KOPT-K1 (cell line): ENCODE results near the gene CRACR2B.

Source experiments
- H3K27ac ChIP-seq: fragments of 200-600 bp; sonication (generic); 2 replicates; pipeline ENCODE4 v1.5.1; 2016; ENCODE audit warnings: antibody characterized with exemption, mild to moderate bottlenecking, low read depth, low read length; ENCODE audit not compliant: poor library complexity, severe bottlenecking
- H3K36me3 ChIP-seq: fragments of 200-600 bp; sonication (generic); 2 replicates; pipeline ENCODE4 v1.5.1; 2017; ENCODE audit warnings: antibody characterized with exemption, mild to moderate bottlenecking, low read length, moderate library complexity; ENCODE audit not compliant: insufficient read depth
- H3K9me3 ChIP-seq: fragments of 200-600 bp; sonication (generic); 2 replicates; pipeline ENCODE4 v1.5.1; 2017; ENCODE audit warnings: antibody characterized with exemption, low read length, mild to moderate bottlenecking; ENCODE audit not compliant: insufficient read depth, poor library complexity, severe bottlenecking

Gene CRACR2B

GRCh38 chr11:854601-855329, 27.0 kb downstream of the CRACR2B start:
- H3K36me3 ChIP-seq: no peaks in the 10 kb centered on the region
- no peak overlapping the region for H3K27ac ChIP-seq
- H3K9me3 ChIP-seq: no peaks in the 10 kb centered on the region

GRCh38 chr11:855330-855674, 27.6 kb downstream of the CRACR2B start:
- Histone ChIP-seq H3K9me3 (no peaks in the 10 kb centered on the region), H3K36me3 (no peaks in the 10 kb centered on the region), H3K27ac (no peak overlapping the region)

DNA sequence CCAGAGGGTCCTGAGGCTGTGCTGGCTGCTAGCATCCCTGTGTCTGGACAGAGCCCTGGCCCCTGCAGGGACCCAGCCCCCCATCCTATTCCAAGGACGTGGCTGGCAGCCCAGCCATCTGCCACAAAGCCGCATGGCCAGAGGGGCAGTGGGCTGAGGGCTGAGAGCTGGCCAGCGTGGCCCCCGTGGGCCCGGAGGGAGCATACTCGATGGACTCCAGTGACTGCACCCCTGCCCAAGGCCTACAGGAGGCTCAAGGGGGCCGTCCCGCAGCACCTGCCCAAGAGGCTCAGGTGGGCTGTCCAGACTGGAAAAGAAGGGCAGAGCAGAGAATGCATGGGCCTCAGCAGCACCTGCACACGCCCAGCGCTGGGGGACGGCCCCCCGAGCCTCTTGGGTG, 28.1 kb downstream of the CRACR2B start:
- no peaks in the 10 kb centered on the region for H3K9me3 ChIP-seq
- no peak overlapping the region for H3K27ac ChIP-seq
- H3K36me3 ChIP-seq: no peaks in the 10 kb centered on the region

DNA sequence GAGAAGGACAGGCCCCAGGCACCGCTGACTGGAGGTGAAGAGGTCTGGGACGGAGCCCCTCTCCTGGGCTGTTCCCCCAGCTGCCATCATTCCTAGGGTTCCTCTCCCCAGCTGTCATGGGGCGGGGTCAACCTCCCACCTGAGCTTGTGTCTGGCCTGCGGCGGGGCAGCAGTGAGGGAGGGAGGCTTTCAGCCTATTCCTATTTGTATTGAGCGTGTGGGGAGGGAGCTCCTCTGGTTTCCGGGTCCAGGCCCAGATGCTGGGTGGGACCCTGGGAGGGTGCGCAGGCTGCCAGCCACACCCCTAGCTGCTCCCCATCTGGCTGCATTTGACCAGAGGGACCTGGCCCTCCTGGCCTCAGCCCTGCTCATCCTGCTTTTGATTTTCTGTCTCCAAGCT, 28.7 kb downstream of the CRACR2B start:
- no peaks in the 10 kb centered on the region for H3K9me3 ChIP-seq
- H3K27ac ChIP-seq: no peak overlapping the region
- H3K36me3 ChIP-seq: no peaks in the 10 kb centered on the region

GRCh38 chr11:858053-858761, 30.5 kb downstream of the CRACR2B start:
- no peak overlapping the region for H3K27ac ChIP-seq
- H3K36me3 ChIP-seq: no peaks in the 10 kb centered on the region

DNA sequence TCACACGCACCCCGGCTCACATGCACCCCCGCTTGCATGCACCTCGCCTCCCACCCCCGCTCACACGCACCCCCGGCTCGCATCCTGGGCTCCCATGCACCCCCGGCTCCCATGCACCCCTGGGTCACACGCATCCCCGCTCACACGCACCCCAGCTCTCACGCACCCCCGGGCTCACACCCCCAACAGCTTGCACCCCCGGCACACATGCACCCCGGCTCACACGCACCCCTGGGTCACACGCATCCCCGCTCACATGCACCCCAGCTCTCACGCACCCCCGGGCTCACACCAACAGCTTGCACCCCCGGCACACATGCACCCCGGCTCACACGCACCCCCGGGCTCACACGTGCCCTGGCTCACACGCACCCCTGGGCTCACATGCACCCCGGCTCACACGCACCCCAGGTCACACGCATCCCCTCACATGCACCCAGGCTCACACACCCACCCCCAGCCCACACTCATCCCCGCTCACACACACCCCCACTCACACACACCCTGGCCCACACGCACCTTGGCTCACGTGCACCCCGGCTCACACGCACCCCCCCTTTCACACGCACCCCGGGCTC, 31.1 kb downstream of the CRACR2B start:
- no peaks in the 10 kb centered on the region for H3K9me3 ChIP-seq
- no peak overlapping the region for H3K27ac ChIP-seq
- no peaks in the 10 kb centered on the region for H3K36me3 ChIP-seq

More at GRCh38 chr11:858053-858761, 30.5 kb downstream of the CRACR2B start:
- no peaks in the 10 kb centered on the region for H3K9me3 ChIP-seq

DNA sequence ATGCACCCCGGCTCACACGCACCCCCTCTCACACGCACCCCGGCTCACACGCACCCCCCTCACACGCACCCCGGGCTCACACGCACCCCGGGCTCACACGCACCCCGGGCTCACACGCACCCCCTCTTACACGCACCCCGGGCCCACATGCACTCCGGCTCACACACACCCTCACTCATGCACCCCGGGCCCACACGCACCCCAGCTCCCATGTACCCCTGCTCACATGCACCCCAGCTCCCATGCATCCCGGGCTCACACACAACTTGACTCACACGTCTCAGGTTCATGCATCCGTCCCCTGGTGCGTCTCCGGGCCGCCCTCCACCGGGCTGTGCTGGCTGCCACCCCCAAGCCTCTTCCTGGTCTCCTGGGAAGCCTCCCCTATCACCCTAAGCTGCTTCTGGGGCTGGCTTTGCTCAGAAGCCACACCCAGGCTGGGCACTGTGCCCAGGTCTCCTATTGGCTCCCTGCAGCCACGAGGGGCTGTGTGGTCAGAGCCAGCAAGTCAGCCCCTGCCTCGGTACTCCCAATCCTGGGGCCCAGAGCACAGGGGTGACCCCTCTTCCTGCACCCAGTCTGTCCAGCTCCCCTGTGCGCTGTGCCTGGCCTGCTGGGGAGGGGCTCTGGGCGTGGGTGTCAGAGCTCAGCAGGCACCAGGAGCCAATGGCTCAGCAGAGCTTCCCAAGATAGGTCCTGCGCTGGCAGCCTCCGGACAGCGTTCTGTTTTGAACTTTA, 31.8 kb downstream of the CRACR2B start:
- no peak overlapping the region for H3K27ac ChIP-seq

DNA sequence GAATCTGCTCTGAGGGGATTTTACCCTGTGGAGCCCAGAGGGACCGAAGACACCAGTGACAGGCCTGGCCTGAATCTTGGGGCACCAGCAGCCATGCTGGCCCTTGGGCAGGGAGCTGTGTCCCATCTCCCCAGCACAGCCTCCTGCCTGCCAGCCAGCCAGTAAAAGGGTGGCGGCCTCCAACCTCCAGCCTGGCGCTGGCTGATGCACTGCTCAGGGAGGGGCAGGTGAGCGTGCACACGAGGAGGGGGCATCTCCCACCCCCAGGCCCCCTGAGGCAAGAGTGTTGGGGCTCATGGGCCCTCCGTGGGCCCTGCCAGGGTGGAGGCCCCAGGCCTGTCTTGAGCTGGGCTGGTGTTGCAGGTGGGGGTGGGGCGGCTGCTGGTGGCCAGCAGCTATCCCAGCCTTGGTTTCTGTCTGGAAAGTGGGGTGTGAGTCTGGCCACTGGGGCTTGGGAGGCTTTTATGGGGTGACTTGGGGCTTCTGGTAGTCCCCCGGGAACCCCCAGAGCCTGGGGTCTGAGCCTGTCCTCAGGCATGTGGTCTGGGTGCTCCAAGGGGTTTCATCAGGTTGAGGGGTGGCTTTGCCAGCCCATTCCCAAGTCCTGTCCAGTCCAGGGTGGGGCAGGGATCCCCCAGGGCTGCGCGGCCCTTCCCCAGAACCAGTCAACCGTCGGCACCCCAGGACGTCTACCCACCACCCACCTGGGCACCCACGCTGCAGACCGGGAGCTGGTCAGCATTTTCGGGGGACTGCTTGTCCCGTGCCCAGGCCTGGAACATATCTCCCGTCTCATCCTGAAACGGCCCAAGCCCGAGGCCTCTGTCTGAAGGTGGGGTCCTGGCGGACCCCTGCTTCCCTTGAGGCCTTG, 32.8 kb downstream of the CRACR2B start:
- Histone ChIP-seq H3K9me3 (no peaks in the 10 kb centered on the region), H3K36me3 (no peaks in the 10 kb centered on the region), H3K27ac (no peak overlapping the region)

More for the DNA sequence above, 31.8 kb downstream of the CRACR2B start:
- no peaks in the 10 kb centered on the region for H3K9me3 ChIP-seq
- H3K36me3 ChIP-seq: no peaks in the 10 kb centered on the region

DNA sequence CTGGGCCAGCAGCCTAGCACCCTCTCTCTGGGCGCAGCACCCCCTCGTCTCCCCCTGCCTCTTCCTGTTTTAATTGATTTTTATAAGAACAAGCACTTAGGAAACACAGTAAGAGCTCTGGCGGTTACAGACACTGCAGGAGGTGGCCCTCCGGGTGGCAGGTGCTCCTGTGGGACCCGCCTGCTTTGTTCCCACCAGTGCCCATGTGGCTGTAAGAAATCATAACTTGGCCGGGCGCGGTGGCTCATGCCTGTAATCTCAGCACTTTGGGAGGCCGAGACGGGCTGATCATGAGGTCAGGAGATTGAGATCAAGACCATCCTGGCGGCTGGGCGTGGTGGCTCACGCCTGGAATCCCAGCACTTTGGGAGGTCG, 33.4 kb downstream of the CRACR2B start:
- Histone ChIP-seq H3K36me3 (peaks cover 5% of the 10 kb centered on the region; the same call in 1 of the 2 replicates), H3K9me3 (no peaks in the 10 kb centered on the region), H3K27ac (no peak overlapping the region)

GRCh38 chr11:862081-862661, 34.5 kb downstream of the CRACR2B start:
- Histone ChIP-seq H3K36me3 (peaks cover 15% of the 10 kb centered on the region; the same call in 1 of the 2 replicates), H3K27ac (no peak overlapping the region)

GRCh38 chr11:862696-863022, 34.9 kb downstream of the CRACR2B start:
- Histone ChIP-seq H3K9me3 (no peaks in the 10 kb centered on the region), H3K27ac (no peak overlapping the region), H3K36me3 (peaks cover 18% of the 10 kb centered on the region; the same call in 1 of the 2 replicates)

More at GRCh38 chr11:862081-862661, 34.5 kb downstream of the CRACR2B start:
- no peaks in the 10 kb centered on the region for H3K9me3 ChIP-seq

DNA sequence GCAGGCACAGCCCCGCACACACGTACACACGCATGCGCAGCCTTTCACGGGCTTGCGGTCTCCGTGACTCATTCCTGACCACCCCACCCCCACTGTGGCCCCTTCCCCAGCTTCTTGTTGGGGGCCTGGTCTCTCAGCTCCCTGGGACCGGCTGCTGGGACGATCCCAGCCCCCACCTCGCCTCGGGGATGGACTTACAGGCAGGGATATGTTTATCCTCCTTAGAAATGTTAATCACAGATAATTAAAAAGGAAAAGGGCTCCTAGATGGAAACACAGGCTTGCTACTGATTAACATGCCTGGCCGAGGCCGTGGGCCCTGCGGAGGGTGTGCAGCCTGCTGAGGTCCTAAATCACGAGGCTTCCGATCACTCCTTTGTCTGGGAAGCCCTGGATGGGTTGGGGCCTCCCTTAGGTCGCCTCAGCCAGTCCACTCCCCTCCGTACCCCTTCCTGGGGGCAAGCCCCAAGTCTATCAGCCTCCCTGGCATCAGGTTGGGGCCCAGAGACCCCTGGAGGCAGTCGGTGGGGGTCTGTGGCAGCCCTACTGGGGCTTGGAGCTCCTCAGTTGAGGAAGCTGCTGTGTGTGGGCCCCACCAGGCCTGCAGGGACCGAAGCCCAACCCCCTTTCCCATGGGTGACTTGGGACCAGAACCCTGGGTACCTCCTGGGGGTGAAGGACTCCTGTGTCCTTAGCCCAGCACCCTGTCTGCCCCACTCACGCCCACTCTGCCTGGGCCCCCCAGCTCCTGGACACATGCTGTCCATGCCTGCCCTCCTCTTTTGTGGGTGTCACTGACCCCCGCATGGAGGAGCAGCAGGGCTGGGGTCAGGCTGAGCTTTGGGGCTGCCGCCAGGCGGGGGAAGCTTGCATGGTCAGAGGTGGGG, 35.5 kb downstream of the CRACR2B start:
- H3K9me3 ChIP-seq: no peaks in the 10 kb centered on the region
- H3K36me3 ChIP-seq: peaks cover 22% of the 10 kb centered on the region; the same call in 1 of the 2 replicates
- no peak overlapping the region for H3K27ac ChIP-seq
